Fibroblast of skin of back (primary cell): Measurements from ENCODE around the gene HYDIN.
"Not testable (repeated sequence)": the region's sequence is repeated elsewhere in the genome, so short reads cannot be mapped to it uniquely, and the experiment has no call there.

ENCODE experiments used
- DNase-seq: peaks from one replicate; pipeline ENCODE4 v3.0.0-alpha.2; 2013

The HYDIN gene

GRCh38 chr16:71083573-71083972 lies 146.9 kb downstream of the HYDIN start:
- not testable (repeated sequence) for DNase-seq

- DNase-seq, result not testable (repeated sequence)
These were observed 149.7 kb downstream of the HYDIN start for GRCh38 chr16:71080777-71081176.

- DNase-seq, result not testable (repeated sequence)
These were observed 150.3 kb downstream of the HYDIN start for GRCh38 chr16:71080262-71080661.

- not testable (repeated sequence) for DNase-seq
These were observed 159.9 kb downstream of the HYDIN start for GRCh38 chr16:71070651-71071050.

GRCh38 chr16:71069842-71070241 lies 160.7 kb downstream of the HYDIN start:
- DNase-seq, result not testable (repeated sequence)

- peak; percentile 0 for DNase-seq
These were observed 176.5 kb downstream of the HYDIN start for GRCh38 chr16:71053897-71054609.

- peak; percentile 13 for DNase-seq
These were observed 180.2 kb downstream of the HYDIN start for GRCh38 chr16:71050307-71050706.

GRCh38 chr16:71039368-71040111 lies 191.0 kb downstream of the HYDIN start:
- not testable (repeated sequence) for DNase-seq

GRCh38 chr16:71038421-71038820 lies 192.1 kb downstream of the HYDIN start:
- DNase-seq, result not testable (repeated sequence)

GRCh38 chr16:71037987-71038386 lies 192.5 kb downstream of the HYDIN start:
- not testable (repeated sequence) for DNase-seq

GRCh38 chr16:71028032-71028727 lies 202.3 kb downstream of the HYDIN start:
- DNase-seq, result not testable (repeated sequence)

GRCh38 chr16:71027511-71027910 lies 203.0 kb downstream of the HYDIN start:
- not testable (repeated sequence) for DNase-seq

GRCh38 chr16:71023851-71024439 lies 206.6 kb downstream of the HYDIN start:
- not testable (repeated sequence) for DNase-seq

GRCh38 chr16:71021961-71022537 lies 208.5 kb downstream of the HYDIN start:
- not testable (repeated sequence) for DNase-seq

GRCh38 chr16:71019067-71019682 lies 211.3 kb downstream of the HYDIN start:
- DNase-seq, result not testable (repeated sequence)

- DNase-seq, result not testable (repeated sequence)
These were observed 215.1 kb downstream of the HYDIN start for GRCh38 chr16:71015419-71015818.

GRCh38 chr16:71009440-71010223 lies 220.9 kb downstream of the HYDIN start:
- DNase-seq, result not testable (repeated sequence)

GRCh38 chr16:71006516-71006915 lies 224.0 kb downstream of the HYDIN start:
- DNase-seq, result not testable (repeated sequence)

GRCh38 chr16:70999735-71000134 lies 230.8 kb downstream of the HYDIN start:
- DNase-seq, result not testable (repeated sequence)

GRCh38 chr16:70995799-70996198 lies 234.7 kb downstream of the HYDIN start:
- not testable (repeated sequence) for DNase-seq

- not testable (repeated sequence) for DNase-seq
These were observed 238.0 kb downstream of the HYDIN start for GRCh38 chr16:70992511-70992910.
